ENCODE measurements around the gene MGAT5. TPM values are rescaled to one million over a fixed set of nuclear protein-coding genes. Genes with fewer than 3 reads are reported as not detected.

MGAT5 gene
- total and polyA plus RNA-seq, 3 experiments from 2014 or later = 6.4 to 42.4 (median 40.9) TPM

DNA sequence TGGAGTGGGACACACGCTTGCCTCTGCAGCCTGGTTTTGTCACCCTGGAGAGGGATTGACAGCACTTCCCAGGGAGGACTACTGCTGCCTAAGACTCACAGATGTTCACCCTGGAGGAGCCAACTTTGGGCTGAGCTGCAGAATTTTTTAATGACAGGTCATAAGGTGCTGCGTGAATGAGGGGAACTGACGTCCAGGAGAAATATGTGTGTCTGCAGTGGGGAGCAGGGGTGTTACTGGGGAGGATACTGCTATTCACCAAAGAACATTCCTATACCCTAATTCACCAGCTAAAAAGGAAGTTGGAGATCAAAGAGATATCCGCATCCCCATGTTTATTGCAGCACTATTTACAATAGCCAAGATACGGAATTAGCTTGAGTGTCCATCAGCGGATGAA lies 144.4 kb downstream of the MGAT5 start:
- H3K27me3 ChIP-seq (ENCODE audit: insufficient read depth, low read length, poor library complexity, severe bottlenecking) = no peaks in the 10 kb centered on the region
- Mint-ChIP-seq H3K27ac (peak overlapping the region in 2 of 8 donors; percentile 9 to 49), H3K4me1 (peaks cover 0 to 35% (median 4%) of the 10 kb centered on the region in 3 donors), H3K36me3 (peaks cover 0 to 54% (median 16%) of the 10 kb centered on the region in 3 donors), H3K27me3 (no peaks in the 10 kb centered on the region), H3K9me3 (no peaks in the 10 kb centered on the region), H3K4me3 (no peak overlapping the region)
- POLR2A ChIA-PET = interaction anchor here (0.6 kb wide), 1 partner anchor 34 kb away, joined by 4 read pairs; no protein-coding TSS in a partner anchor
- no peaks in the 10 kb centered on the region for H3K4me1 ChIP-seq (ENCODE audit: insufficient read depth, low read length)
- CTCF ChIA-PET = interaction anchor here (1.2 to 1.7 kb wide), 2 partner anchors 10 to 13 kb away, joined by 3 to 10 read pairs; no protein-coding TSS in a partner anchor
- H3K4me3 ChIP-seq (ENCODE audit: low read length) = no peak overlapping the region
- no peaks in the 10 kb centered on the region for H3K36me3 ChIP-seq (ENCODE audit: insufficient read depth, low read length)
- DNase-seq = no peak
- H3K27ac ChIP-seq (ENCODE audit: low read depth, low read length) = no peak overlapping the region
- H3K9me3 ChIP-seq (ENCODE audit: low read length) = no peaks in the 10 kb centered on the region

DNA sequence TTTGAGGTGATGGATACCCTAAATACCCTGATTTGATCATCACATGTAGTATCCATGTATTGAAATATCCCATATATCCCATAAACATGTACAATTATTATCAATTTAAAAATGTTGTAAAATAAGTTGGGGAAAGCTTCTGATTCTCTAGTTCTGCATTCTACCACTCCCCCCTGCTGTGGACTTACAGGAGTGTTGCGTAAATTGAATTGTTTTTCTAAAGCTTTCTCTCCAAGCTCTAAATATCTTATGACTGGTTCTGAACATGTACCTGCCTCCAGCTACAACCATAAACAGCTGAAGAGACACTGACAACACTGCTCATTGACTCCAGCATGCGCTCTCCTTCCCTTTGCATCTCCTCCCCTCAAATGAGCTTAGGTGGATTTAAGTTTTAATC lies 145.2 kb downstream of the MGAT5 start:
- Mint-ChIP-seq H3K27ac (no peak overlapping the region), H3K9me3 (no peaks in the 10 kb centered on the region), H3K27me3 (no peaks in the 10 kb centered on the region), H3K4me1 (peaks cover 0 to 36% (median 4%) of the 10 kb centered on the region in 3 donors), H3K4me3 (no peak overlapping the region), H3K36me3 (peaks cover 0 to 61% (median 20%) of the 10 kb centered on the region in 3 donors)
- H3K27me3 ChIP-seq (ENCODE audit: insufficient read depth, low read length, poor library complexity, severe bottlenecking) = no peaks in the 10 kb centered on the region
- POLR2A ChIA-PET = interaction anchor here (0.6 kb wide), 1 partner anchor 35 kb away, joined by 4 read pairs; no protein-coding TSS in a partner anchor
- no peaks in the 10 kb centered on the region for H3K4me1 ChIP-seq (ENCODE audit: insufficient read depth, low read length)
- H3K4me3 ChIP-seq (ENCODE audit: low read length) = no peak overlapping the region
- no peaks in the 10 kb centered on the region for H3K36me3 ChIP-seq (ENCODE audit: insufficient read depth, low read length)
- H3K9me3 ChIP-seq (ENCODE audit: low read length) = no peaks in the 10 kb centered on the region
- DNase-seq = no peak
- no peak overlapping the region for H3K27ac ChIP-seq (ENCODE audit: low read depth, low read length)
- CTCF ChIA-PET = interaction anchor here (0.6 to 1.7 kb wide), 3 partner anchors 11 to 39 kb away, joined by 3 to 10 read pairs (median 3); no protein-coding TSS in a partner anchor

DNA sequence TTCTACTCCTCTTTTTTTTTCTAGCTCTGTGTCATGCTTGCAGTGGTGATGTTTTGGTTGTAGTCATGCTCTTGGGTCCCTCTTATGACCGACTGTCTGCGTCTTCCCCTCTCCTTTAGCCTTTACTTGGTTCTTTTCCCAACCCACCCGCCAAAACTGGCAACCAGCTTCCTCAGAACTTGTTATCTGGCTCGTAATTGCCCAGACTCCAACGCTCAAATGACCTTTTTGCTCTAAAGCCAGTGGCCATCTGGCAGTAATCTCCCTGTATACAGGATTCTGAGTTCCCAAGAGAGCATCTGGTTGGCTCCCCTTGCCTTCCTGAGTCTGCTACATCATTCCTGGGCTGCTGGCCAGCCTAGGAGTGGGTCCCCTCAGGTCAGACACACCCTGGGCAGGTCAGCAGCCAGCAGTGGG lies 147.2 kb downstream of the MGAT5 start:
- H3K4me1 Mint-ChIP-seq = peaks cover 0 to 36% (median 8%) of the 10 kb centered on the region in 3 donors
- no peaks in the 10 kb centered on the region for H3K9me3 Mint-ChIP-seq
- H3K4me3 ChIP-seq (ENCODE audit: low read length) = no peak overlapping the region
- no peak overlapping the region for H3K27ac ChIP-seq (ENCODE audit: low read depth, low read length)
- H3K4me1 ChIP-seq (ENCODE audit: insufficient read depth, low read length) = no peaks in the 10 kb centered on the region
- DNase-seq = no peak
- peak overlapping the region in 6 of 8 donors; percentile 16 to 86 (median 52) for H3K27ac Mint-ChIP-seq
- peaks cover 0 to 1% of the 10 kb centered on the region in 2 donors for H3K27me3 Mint-ChIP-seq
- ChIA-PET CTCF (interaction anchor here (1.6 kb wide), 1 partner anchor 11 kb away, joined by 5 read pairs; no protein-coding TSS in a partner anchor), POLR2A (no interaction called here)
- H3K9me3 ChIP-seq (ENCODE audit: low read length) = no peaks in the 10 kb centered on the region
- H3K4me3 Mint-ChIP-seq = no peak overlapping the region
- H3K36me3 ChIP-seq (ENCODE audit: insufficient read depth, low read length) = no peaks in the 10 kb centered on the region
- H3K27me3 ChIP-seq (ENCODE audit: insufficient read depth, low read length, poor library complexity, severe bottlenecking) = no peaks in the 10 kb centered on the region
- H3K36me3 Mint-ChIP-seq = peaks cover 0 to 69% (median 16%) of the 10 kb centered on the region in 3 donors

DNA sequence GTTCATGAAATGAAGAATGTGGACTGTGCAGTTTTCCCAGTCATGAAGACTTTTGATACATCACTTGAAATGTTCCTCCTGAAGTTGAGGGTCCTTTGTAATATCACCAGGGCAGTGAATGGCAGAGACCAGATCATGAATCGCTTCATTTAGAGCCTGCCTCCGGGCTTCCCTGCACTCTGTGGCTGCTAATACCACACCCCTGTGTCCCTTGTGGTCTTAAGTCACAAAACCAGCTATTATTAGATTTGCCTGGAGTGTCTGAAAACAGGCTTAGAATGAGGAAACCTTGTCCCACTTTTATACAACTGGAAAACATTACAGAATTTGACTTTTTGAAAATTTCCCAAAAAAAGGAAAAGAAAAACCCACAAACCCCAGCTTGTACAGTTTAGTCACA lies 147.9 kb downstream of the MGAT5 start:
- Histone ChIP-seq H3K36me3 (ENCODE audit: insufficient read depth, low read length) (no peaks in the 10 kb centered on the region), H3K27ac (ENCODE audit: low read depth, low read length) (no peak overlapping the region), H3K4me3 (ENCODE audit: low read length) (no peak overlapping the region), H3K9me3 (ENCODE audit: low read length) (no peaks in the 10 kb centered on the region), H3K4me1 (ENCODE audit: insufficient read depth, low read length) (no peaks in the 10 kb centered on the region), H3K27me3 (ENCODE audit: insufficient read depth, low read length, poor library complexity, severe bottlenecking) (no peaks in the 10 kb centered on the region)
- peaks cover 0 to 1% of the 10 kb centered on the region in 2 donors for H3K27me3 Mint-ChIP-seq
- DNase-seq = no peak
- H3K27ac Mint-ChIP-seq = peak overlapping the region in 3 of 8 donors; percentile 35 to 62 (median 56)
- no peak overlapping the region for H3K4me3 Mint-ChIP-seq
- peaks cover 0 to 69% (median 13%) of the 10 kb centered on the region in 3 donors for H3K36me3 Mint-ChIP-seq
- H3K4me1 Mint-ChIP-seq = peaks cover 1 to 40% (median 8%) of the 10 kb centered on the region in 3 donors
- H3K9me3 Mint-ChIP-seq = no peaks in the 10 kb centered on the region
- CTCF ChIA-PET = interaction anchor here (1.0 kb wide), 1 partner anchor 10 kb away, joined by 3 read pairs; no protein-coding TSS in a partner anchor
- POLR2A ChIA-PET = no interaction called here

DNA sequence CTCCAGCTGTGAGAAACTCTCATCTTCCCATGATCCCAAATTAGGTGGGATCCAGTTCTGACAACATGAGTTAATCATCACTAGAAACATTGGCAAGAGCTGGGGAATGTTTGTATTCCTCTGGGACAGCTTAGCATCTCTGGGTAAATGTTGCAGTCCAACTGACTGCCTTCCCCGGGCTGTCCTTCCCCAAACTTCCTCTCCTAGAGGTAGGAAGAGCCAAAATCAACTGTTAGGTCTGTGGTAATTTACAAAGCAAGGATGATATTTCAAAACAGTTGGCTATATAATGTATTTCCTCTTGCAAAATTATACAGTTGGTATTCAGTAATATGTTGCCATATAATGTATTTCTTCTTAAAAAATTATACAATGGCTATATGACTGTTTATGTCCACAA lies 148.5 kb downstream of the MGAT5 start:
- Histone ChIP-seq H3K4me1 (ENCODE audit: insufficient read depth, low read length) (no peaks in the 10 kb centered on the region), H3K4me3 (ENCODE audit: low read length) (no peak overlapping the region), H3K27ac (ENCODE audit: low read depth, low read length) (no peak overlapping the region), H3K27me3 (ENCODE audit: insufficient read depth, low read length, poor library complexity, severe bottlenecking) (no peaks in the 10 kb centered on the region), H3K9me3 (ENCODE audit: low read length) (no peaks in the 10 kb centered on the region), H3K36me3 (ENCODE audit: insufficient read depth, low read length) (no peaks in the 10 kb centered on the region)
- Mint-ChIP-seq H3K4me3 (peak overlapping the region in 1 of 7 donors; percentile 5), H3K9me3 (no peaks in the 10 kb centered on the region), H3K4me1 (peaks cover 6 to 47% (median 14%) of the 10 kb centered on the region in 3 donors), H3K27me3 (peaks cover 0 to 1% of the 10 kb centered on the region in 2 donors), H3K27ac (peak overlapping the region in 3 of 8 donors; percentile 33 to 44 (median 40)), H3K36me3 (peaks cover 0 to 69% (median 12%) of the 10 kb centered on the region in 3 donors)
- ChIA-PET POLR2A (no interaction called here), CTCF (interaction anchor here (1.0 kb wide), 1 partner anchor 10 kb away, joined by 3 read pairs; no protein-coding TSS in a partner anchor)
- no peak for DNase-seq

DNA sequence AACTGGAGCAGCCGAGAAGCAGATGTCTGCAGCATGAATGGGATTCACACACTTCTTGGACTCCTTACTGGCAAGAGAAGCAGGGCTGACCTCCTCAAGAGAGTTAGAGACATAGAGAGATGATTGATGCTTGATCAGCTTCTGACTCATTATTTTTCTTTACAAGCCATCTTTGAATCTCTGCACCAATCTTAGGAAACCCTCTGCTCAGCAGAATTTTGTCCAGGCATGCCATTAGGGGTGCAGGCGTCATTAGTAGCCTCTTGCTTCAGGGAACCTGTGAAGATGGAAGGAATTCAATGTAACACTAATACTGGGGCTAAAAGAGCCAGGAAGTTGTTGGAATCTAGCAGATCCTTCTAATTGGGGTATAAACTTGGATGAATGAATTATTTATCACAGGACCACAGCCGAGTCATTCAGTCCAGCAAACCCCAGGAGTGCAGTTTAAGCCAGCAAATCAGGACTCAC lies 151.8 kb downstream of the MGAT5 start:
- H3K4me3 ChIP-seq (ENCODE audit: low read length) = no peak overlapping the region
- DNase-seq = no peak
- ChIA-PET POLR2A (no interaction called here), CTCF (interaction anchor here (2.0 kb wide), 1 partner anchor 287 kb away, joined by 9 read pairs; no protein-coding TSS in a partner anchor)
- no peaks in the 10 kb centered on the region for H3K27me3 ChIP-seq (ENCODE audit: insufficient read depth, low read length, poor library complexity, severe bottlenecking)
- H3K9me3 ChIP-seq (ENCODE audit: low read length) = no peaks in the 10 kb centered on the region
- H3K27ac Mint-ChIP-seq = peak overlapping the region in 3 of 8 donors; percentile 40 to 62 (median 44)
- H3K9me3 Mint-ChIP-seq = no peaks in the 10 kb centered on the region
- H3K4me1 ChIP-seq (ENCODE audit: insufficient read depth, low read length) = peaks cover 11% of the 10 kb centered on the region
- H3K4me3 Mint-ChIP-seq = no peak overlapping the region
- H3K36me3 ChIP-seq (ENCODE audit: insufficient read depth, low read length) = no peaks in the 10 kb centered on the region
- peaks cover 0 to 49% (median 7%) of the 10 kb centered on the region in 3 donors for H3K36me3 Mint-ChIP-seq
- peaks cover 33 to 66% (median 46%) of the 10 kb centered on the region in 3 donors for H3K4me1 Mint-ChIP-seq
- H3K27ac ChIP-seq (ENCODE audit: low read depth, low read length) = no peak overlapping the region
- H3K27me3 Mint-ChIP-seq = peaks cover 0 to 1% of the 10 kb centered on the region in 2 donors

DNA sequence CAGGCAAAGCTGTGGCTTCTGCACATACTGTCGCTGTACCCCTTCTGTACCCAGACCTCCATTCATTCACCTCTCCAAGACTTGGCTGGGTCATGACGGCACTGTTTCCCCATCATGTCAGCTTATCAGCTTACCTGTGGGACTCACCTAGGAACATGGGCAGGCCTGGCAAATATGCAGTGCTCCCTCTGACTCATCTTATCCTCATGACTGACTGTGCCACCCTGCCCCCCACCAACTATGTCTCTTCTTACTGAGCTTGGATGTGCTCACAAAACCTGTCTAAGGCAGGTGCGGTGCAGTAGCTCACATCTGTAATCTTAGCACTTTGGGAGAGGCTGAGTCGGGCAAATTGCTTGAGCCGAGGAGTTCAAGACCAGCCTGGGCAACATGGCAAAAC lies 152.4 kb downstream of the MGAT5 start:
- Histone ChIP-seq H3K9me3 (ENCODE audit: low read length) (no peaks in the 10 kb centered on the region), H3K36me3 (ENCODE audit: insufficient read depth, low read length) (no peaks in the 10 kb centered on the region), H3K27ac (ENCODE audit: low read depth, low read length) (no peak overlapping the region), H3K4me1 (ENCODE audit: insufficient read depth, low read length) (peaks cover 17% of the 10 kb centered on the region), H3K27me3 (ENCODE audit: insufficient read depth, low read length, poor library complexity, severe bottlenecking) (no peaks in the 10 kb centered on the region), H3K4me3 (ENCODE audit: low read length) (no peak overlapping the region)
- no peak for DNase-seq
- ChIA-PET CTCF (interaction anchor here (2.0 kb wide), 1 partner anchor 288 kb away, joined by 9 read pairs; no protein-coding TSS in a partner anchor), POLR2A (no interaction called here)
- Mint-ChIP-seq H3K27me3 (peaks cover 0 to 1% of the 10 kb centered on the region in 2 donors), H3K9me3 (no peaks in the 10 kb centered on the region), H3K4me1 (peaks cover 40 to 66% (median 49%) of the 10 kb centered on the region in 3 donors), H3K4me3 (no peak overlapping the region), H3K27ac (peak overlapping the region in 1 of 8 donors; percentile 32), H3K36me3 (peaks cover 0 to 47% (median 7%) of the 10 kb centered on the region in 3 donors)

DNA sequence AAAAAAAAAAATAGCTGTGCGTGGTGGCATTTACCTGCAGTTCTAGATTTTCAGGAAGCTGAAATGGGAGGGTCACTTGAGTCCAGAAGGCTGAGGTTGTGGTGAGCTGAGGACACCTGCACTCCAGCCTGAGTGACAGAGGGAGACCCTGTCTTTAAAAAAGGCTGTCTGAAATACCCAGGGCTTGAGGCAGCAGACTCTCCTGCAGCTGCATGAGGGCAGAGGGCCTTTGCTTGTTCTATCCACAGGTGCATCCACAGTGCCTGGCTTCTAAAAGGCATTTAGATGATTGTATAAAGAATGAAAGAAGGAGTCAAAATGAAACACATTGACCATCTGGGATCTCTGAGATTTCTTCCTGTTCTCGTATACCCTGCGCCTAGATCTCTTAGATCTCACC lies 152.9 kb downstream of the MGAT5 start:
- H3K4me3 Mint-ChIP-seq = no peak overlapping the region
- peaks cover 0 to 45% (median 6%) of the 10 kb centered on the region in 3 donors for H3K36me3 Mint-ChIP-seq
- CTCF ChIA-PET = interaction anchor here (2.0 kb wide), 1 partner anchor 288 kb away, joined by 9 read pairs; no protein-coding TSS in a partner anchor
- H3K4me1 Mint-ChIP-seq = peaks cover 44 to 66% (median 53%) of the 10 kb centered on the region in 3 donors
- Histone ChIP-seq H3K4me1 (ENCODE audit: insufficient read depth, low read length) (peaks cover 21% of the 10 kb centered on the region), H3K9me3 (ENCODE audit: low read length) (no peaks in the 10 kb centered on the region), H3K27ac (ENCODE audit: low read depth, low read length) (no peak overlapping the region), H3K4me3 (ENCODE audit: low read length) (no peak overlapping the region), H3K36me3 (ENCODE audit: insufficient read depth, low read length) (no peaks in the 10 kb centered on the region), H3K27me3 (ENCODE audit: insufficient read depth, low read length, poor library complexity, severe bottlenecking) (no peaks in the 10 kb centered on the region)
- peak overlapping the region in 4 of 8 donors; percentile 58 to 74 (median 60) for H3K27ac Mint-ChIP-seq
- POLR2A ChIA-PET = no interaction called here
- DNase-seq = no peak
- peaks cover 0 to 1% of the 10 kb centered on the region in 2 donors for H3K27me3 Mint-ChIP-seq
- H3K9me3 Mint-ChIP-seq = no peaks in the 10 kb centered on the region

All from CD8-positive, alpha-beta memory T cell (primary cell).